GM18858 (cell line): ENCODE measurements around the gene KRT25.
"Not testable (repeated sequence)": the region's sequence is repeated elsewhere in the genome, so short reads cannot be mapped to it uniquely, and the experiment has no call there.

Source experiments
- ATAC-seq: cut with Tn5 transposase; IDR thresholded peaks from one replicate; pipeline ENCODE4 v1.9.1; 2021; ENCODE audit not compliant: unreplicated experiment

The KRT25 gene

DNA sequence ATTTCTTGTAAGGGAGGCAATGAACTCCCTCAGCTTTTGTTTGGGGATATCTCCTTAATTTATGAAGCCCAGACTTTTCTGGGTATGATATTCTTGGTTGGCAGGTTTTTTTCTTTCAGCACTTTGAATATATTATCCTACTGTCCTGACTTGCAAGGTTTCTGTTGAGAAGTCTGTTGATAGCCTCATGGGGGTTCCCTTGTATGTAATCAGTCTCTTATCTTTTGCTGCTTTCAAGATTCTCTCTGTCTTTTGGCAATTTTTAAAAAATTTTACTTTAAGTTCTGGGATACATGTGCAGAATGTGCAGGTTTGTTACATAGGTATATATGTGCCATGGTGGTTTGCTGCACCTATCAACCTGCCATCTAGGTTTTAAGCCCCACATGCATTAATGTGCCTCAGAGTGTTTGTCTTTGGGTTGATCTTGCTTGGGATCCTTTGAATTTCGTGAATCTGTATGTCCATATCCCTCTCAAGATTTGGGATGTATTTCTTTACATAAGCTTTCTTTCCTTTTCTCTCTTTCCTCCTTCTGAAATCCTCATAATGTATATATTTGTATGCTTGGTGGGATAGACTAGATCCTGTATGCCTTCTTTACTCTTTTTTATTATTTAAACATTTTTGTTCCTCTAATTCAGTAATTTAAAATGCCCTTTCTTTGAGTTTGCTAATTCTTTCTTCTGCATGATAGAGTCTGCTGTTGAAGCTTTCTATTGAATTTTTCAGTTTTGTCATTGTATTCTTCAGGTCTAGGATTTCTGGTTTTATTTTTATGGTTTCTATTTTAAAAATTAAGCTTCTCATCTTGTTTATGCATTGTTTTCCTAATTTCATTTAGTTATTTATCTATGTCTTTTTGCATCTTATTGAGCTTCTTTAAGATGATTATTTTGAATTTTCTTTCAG, 5.2 kb upstream of the KRT25 start:
- ATAC-seq: no peak

DNA sequence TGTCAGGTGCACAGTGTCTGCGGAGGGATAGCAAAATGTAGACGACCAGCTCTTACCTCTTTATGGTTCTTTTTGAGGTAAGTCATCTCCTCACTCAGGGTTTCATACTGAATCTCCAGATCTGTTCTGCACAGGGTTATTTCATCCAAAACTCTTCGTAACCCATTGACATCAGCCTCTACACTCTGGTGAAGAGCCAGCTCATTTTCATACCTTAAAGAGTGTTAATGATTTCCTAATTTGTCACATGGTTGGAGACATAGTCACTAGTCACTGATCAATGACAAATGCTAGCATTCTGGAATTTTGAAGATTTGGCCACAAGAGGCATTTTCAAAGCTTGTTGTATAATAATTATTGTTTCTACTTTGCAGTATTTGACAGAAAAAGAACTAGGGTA, 1.3 kb downstream of the KRT25 start:
- ATAC-seq: no peak

DNA sequence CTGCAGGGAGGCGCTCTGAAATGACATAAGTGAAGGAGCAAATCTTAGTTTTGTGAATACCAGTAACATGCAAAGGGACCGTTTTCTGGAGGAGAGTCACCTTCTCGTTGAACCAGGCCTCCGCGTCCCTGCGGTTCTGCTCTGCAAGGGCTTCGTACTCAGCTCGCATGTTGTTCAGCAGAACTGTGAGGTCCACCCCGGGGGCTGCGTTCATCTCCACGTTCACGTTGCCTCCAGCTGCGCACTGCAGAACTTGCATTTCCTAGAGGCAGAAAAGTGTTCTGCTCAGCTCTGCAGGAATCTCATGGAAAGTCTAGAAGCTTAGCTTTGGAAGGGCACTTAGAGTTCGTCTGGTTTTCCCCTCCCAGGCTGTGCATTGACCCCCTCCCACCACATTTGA, 4.1 kb downstream of the KRT25 start:
- ATAC-seq: no peak

DNA sequence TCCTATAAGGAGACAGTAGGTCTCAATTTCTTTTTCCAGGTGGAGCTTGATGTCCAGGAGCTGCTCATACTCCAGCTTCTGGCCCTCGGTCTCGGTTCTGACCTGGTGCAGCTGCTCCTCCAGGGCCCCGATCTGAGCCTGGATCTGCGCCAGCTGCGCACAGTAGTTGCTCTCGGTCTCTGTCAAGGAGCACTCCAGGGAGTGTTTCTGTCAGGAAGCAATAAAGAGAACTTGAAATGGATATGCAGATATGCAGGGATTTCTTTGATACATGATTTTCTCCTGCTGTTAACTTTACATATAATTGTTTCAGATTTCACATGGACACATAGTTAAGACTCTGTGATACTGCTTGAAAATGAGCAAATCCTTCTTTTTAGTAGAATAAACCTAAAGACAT, 4.7 kb downstream of the KRT25 start:
- ATAC-seq: no peak

DNA sequence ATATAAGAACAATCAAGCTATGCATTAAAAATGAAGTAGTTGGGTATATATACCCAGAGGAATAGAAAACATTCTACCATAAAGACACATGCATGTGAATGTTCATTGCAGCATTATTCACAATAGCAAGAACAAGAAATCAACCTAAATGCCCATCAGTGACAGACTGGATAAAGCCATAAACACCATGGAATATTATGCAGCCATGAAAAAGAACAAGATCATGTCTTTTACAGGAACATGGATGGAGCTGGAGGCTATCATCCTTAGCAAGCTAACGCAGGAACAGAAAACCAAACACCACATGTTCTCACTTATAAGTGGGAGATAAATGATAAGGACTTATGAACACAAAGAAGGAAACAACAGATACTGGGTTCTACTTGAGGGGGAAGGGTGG, 6.5 kb downstream of the KRT25 start:
- not testable (repeated sequence) for ATAC-seq

DNA sequence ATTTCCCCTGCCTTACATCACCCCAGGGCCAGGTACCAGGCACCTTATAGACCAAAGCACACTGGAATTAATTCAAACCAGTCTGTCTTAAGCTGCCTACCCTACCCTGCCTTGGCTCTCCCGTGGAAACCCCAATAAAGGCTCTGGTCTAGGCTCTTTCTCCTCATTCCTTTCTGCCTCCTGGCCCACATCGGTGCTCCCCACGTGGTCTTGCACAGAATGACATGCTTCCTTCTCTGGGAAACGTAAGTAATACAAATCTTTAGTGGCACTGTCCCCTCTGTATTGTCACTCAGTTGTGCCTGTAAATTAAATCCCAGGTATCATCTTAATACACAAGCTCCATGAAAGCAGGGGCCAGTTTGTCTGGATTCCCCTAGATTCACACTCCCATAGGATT, 16.6 kb downstream of the KRT25 start:
- no peak for ATAC-seq

DNA sequence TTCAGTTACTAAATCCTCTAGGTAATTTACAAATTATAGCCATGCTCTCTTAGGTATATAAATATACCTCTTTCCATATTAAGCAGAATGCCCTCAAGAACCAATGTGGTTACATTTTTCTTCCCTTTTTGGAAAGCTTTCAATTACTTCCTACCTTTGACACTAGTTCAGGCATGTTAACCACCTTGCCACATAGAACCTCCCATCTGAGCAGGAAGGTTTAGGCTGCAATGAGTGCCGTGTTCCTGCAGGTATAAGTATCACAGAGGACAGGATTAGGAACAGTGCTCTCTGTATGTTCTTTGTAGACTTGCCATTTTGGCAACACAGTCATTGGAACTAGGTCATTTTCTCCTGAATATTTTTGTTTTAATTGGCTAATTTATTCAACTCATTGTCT, 20.1 kb downstream of the KRT25 start:
- ATAC-seq: no peak

DNA sequence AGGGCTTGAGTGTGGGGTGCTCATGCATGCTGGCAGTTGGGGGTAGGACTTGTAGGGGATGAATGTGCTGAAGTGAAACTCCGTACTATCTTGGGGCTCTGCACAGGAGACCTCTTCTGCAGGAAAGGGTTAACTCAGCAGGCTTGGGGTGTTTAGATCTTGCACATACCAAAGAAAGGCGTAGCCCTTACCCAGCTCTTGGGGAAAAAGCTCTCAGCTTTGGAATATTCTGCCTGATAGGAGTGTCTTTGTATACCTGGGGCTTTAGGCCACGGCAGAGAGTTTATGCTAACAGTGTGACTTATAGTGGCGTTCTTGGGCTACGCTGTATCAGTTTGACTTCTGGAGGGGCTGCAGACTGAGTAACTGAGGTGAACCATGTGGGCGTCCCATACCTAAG, 21.1 kb downstream of the KRT25 start:
- ATAC-seq: no peak

DNA sequence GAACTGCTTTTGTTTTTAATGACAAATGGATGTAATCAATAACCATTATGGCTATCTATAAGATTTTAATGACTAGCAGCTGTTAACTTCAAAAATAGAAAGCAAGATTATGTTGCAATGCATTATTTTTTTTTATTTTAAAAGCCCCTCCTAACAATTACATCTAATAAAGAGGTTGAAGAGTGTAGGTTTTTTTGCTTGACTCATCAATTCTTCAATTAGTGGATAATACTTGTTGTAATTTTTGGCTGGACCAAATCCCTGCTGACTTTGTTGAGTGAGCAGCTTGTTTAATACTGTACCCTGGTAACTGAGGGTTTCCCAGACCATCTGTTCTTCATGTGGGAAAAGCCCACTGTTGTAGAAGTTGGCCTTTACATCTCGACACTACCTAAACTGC, 24.2 kb downstream of the KRT25 start:
- no peak for ATAC-seq

DNA sequence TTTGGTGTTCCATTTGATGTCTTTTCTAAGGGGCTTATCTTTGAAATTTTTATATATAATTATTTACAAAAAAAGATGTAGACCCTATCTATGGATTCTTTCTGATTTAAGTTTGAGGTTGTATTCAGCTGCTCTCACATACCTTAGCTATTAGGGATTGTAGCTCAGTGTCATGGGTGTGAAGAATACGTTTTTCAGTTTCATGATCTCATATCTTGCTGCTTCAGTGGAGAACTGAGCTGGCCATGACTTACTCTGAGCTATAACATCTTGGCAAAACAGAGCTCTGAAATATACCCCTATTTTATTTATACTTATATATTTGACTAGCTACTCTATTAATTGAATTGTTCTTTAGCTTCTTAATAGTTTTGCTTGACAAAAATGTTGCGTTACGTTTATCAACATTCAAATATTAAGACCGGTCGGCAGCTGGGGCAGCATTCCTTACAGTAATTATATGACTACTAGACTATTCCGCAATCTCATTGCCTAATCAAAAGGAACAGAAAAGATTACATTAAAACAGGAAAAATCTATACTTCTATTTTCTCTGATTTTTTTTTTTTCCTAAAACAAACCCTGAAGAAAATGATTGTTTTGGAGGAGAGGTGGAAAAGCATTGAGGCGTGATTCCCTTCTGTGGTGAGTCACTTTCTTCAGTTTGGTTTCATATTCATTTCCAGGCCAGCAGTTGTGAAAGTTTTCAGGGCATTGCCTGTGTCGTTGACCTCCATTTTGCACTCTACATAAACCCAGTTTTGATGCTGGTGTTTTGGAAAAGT, 27.5 kb downstream of the KRT25 start:
- ATAC-seq: no peak

DNA sequence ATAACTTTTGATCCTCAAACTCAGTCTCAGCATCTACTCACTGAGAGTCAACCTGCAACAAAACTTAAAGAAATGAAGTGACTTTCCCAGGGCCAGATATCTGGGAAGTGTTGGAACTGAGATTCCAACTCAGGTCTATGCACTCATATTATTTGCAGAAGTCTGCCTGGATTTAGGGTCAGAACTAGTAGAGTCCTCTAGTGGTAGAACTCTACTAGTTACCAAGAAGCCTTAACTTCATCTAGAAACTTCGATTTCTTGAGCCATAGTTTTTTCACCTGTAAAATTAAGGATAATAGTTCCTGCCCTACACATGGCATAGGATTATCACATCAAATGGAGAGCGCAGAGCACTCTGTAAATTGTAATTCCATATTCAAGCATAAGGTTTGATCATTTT, 28.2 kb downstream of the KRT25 start:
- ATAC-seq: no peak

DNA sequence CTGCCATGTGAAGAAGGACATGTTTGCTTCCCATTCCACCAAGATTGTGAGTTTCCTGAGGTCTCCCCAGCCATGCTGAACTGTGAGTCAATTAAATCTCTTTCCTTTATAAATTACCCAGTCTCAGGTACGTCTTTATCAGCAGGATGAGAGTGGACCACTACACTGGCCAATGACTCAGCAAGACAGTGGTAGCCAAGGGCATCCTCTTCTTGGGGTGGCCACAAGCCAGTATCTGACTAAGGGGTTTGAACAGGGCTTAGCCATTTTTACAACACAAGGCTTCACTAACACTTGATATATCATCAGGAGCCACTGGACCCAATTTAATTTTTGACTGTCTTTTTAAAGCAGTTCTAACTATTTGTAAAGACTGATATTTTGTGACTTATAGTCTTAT, 30.5 kb downstream of the KRT25 start:
- ATAC-seq: no peak

DNA sequence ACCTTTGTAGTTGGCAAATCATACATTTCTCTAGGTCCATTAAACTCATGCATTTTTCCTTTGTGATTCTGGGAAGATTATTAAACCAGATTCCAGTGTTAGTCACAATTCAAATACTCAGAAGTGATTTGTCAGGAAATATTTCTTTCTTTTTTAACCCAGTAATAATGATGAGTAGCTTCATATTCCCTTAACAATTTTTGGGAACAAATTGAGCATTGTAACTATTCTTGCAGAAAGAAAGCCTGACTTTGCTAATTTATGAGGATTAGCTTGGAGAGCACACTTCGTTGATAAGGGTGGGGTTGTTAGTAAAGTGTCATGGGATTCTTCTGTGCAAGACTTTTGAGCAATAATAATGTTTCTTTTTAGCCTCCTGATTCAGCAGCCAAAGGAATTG, 32.9 kb downstream of the KRT25 start:
- ATAC-seq: no peak

DNA sequence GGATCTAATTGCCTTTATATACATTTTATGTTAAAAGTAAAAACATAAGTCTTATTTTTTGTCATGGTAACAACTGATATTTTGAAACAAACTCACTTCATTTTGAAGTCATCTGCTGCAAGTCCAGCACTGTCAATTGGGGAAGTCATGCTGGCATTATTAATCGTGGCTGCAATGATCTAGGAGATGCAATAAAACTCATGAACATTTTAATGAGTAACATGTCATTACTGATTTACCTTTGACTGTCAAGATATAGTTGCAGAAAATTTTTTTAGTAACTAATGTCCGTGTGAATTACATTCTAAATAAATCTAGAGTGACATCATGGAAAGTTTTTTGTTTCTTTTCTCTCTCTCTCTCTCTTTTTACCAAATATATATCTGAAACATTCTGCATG, 34.2 kb downstream of the KRT25 start:
- no peak for ATAC-seq

DNA sequence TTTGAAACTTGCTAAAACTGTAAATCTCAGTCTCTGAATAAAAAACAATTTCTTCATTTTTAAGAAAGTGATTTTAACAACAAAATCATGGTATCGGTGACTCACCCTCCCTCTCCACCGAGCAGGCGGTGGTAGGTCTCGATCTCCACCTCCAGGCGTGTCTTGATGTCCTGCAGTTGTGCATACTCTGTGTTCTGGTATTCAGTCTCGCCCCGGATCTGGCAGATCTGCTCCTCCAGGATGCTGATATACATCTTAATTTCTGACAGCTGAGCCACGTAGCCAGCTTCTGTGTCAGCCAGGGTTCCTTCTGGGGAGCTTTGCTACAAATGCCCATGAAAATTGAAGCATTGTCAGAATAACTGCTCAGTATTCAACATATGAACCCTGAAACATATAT, 36.2 kb downstream of the KRT25 start:
- no peak for ATAC-seq

DNA sequence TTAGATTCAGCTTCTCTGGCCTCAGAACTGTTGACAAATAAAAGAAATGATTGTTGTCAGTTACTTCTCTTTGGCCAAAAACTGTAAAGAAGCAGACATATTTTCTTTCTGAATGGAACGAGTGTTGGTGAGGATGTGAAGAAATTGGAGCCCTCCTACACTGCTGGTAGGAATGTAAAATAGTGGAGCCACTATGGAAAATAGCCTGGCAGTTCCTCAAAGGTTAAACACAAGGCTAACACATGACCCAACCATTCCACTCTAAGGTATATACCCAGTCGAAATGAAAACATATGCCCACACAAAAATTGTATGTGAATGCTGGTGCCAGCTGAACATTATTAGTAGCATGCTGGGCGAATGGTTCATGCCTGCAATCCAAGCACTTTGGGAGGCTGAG, 37.4 kb downstream of the KRT25 start:
- no peak for ATAC-seq

DNA sequence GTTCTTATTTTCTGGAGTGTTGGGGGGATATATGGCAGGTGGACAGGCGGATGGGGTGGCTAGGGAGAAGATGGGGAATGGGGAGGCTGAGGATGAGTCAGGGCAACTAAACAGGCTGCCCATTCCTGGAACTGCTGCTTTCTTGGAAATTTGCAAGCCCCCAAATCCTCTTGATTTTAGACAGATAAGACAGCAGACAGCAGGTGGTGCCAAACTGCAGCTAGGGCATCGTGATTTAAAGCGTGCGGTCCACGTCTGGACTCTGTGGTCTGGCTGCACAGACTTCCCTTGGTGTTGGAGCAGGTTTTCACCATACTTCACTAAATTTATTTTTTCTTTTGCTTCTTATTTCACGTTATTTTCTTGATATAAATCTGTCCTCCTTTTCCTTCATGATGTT, 40.7 kb downstream of the KRT25 start:
- no peak for ATAC-seq

DNA sequence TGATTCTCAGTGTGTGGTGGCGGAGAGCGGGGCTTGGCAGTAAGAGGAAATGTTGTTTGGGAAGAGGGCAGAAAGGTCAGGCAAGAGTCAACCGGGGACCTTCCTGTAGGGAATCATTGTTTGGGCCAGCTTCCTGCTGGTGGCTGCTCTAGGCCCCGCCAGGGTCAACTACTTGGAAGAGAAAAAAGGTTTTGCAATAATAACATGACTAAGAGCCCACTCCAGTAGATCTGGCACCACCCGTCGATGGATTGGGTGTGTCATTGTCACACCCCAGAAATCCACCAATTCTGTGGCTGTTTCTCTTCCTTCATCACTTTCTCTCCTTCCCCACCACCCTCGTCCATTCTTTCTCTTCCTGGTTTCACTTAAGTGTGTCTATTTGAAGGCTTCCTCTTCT, 47.4 kb downstream of the KRT25 start:
- ATAC-seq: no peak

DNA sequence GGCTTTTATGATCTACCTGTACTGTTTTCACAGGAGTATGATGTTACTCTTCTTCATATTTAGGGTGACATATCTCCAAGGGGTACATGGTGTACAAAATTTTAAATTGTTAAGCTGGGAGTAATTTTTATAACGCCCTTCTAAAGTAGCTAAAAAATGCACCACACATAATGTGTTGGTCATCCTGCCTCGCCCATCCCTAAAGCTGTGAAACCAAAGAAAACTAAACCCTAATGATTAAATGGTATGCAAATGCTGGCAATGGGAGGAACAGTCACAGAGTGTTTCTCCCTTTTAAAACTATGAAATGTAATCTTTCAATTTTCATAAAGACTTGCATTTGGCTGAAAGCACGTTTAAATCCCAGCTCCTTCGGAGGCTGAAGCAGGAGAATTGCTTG, 49.5 kb downstream of the KRT25 start:
- no peak for ATAC-seq

DNA sequence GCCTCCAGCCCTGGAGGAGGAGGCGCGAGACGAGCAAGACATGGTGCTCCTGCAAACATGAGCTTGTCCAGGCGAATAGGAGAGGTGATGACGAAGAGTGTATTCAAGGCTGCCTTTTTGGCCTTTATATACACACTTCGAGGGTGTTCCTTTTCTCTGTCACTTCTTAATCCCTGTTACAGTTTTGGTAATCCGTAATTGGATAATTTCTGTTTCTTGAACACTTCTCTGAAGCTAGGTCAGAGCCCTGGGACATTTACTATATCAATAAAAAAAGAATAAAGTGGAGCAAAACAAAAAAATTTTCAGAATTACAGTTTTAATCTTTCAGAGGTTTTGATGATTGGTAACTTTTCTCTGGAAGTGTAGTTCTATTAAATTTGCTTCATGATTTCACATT, 51.5 kb downstream of the KRT25 start, which contains the start of gene KRT24:
KRT24 (minus strand) TSS at position 101 of the 400 bp plus-strand sequence; CDS start at position 42, 59 bp downstream.
- ATAC-seq: no peak

DNA sequence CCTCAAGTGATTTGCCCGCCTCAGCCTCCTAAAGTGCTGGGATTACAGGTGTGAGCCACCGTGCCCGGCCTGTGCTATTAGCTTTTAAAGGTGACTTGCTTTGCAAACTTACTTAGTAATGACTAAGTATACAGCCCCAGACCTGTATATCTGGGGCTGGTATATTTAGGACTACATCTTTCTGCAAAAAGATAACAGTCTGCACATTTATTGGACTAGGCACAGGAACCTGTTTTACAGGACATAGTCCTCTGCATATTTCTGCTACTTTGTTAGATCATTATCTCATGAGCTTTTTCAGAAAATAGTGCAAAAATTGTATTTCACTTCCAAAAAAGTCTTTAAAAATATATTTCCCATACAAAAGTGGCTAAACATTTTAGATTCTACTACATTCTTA, 52.9 kb downstream of the KRT25 start:
- ATAC-seq: no peak

DNA sequence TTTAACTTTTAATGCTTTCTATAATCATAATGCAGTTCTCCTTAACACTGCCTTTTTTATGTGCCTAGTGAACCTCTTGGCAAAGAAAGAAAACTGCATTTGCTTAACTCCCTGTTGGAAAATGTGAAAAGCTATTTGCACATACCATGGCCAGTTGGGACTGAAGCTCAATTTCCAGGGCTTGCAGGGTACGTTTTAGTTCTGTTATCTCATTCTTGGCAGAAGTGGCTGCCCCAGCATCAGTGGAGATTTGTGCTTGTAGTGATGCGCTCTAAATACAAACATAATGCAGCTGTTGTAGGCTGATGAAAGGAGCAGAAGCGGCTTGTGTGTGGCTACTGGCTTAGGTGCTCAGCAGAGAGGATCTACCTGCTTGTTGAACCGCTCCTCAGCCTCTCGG, 55.3 kb downstream of the KRT25 start:
- ATAC-seq: no peak
